CD4-positive, alpha-beta T cell treated with Interferon gamma for 1 hour (primary cell): ENCODE measurements around the gene ENPP3.
"Not testable (repeated sequence)": the region's sequence is repeated elsewhere in the genome, so short reads cannot be mapped to it uniquely, and the experiment has no call there.

Source experiments
- DNase-seq: peaks from one replicate; pipeline ENCODE4 v3.0.0-alpha.2; 2020

Gene ENPP3

GRCh38 chr6:131692031-131692430, 54.9 kb downstream of the ENPP3 start:
- DNase-seq = no peak

- no peak for DNase-seq
Measured at GRCh38 chr6:131692589-131692988, 55.5 kb downstream of the ENPP3 start.

DNA sequence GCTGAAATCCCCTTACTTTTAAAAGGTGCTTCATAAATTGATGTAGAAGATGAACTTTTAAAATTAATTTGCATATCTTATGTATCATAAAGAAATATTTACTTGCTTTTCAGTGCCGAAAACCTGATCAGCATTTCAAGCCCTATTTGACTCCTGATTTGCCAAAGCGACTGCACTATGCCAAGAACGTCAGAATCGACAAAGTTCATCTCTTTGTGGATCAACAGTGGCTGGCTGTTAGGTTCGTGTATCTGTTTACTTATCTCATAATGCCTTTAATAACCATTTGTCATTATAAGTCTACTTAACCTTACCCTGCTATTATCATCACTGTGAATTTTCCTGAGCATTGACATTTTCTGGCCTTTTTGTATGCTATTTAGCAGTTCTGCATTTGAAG, 56.3 kb downstream of the ENPP3 start:
- no peak for DNase-seq

DNA sequence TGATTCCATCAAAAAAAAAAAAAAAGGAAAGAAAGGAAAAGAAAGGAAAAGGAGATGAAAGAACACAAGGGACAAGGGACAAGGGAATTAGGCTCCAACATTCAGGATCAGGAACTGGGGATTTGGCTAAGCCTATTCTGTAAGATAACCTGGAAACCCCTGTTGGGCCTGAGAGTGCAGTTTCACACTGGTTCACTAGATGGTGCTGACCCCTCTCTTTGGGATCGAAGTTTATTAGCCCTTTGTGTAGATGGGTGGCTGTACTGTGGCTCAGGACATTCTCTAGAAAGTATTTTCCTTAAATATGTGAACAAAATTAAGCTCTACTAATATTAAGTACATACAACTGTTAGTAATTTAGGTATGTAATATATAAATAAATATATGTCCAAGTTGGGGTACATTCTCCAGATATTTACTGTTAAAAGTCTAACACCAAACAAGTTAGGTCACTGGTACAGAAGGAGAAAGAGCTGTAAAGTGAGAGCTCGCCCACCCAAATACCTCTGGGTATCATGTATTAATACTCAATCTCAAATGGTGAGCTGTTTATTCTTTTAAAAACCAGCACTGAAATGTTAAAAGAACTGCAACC, 57.8 kb downstream of the ENPP3 start:
- peak; percentile 6 for DNase-seq

GRCh38 chr6:131696956-131697355, 59.9 kb downstream of the ENPP3 start:
- no peak for DNase-seq

DNA sequence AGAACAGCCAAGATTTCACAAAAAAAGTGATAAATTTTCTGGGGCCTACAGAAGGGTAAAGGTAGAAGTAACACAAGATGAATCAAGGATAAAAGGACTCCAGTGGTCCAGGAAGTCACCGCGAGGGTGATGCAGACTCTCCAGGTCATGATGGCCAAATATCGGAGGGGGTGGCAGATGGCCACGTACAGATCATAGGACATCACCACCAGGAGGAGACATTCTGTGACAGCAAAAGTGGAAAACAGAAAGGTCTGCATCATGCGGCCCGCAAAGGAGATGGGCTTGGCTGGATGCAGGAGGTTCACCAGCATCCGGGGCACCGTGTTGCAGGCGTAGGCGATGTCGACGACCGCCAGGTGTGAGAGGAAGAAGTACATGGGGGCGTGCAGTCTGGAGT, 63.7 kb downstream of the ENPP3 start:
- DNase-seq = not testable (repeated sequence)

GRCh38 chr6:131703905-131704304, 66.8 kb downstream of the ENPP3 start:
- DNase-seq = not testable (repeated sequence)

DNA sequence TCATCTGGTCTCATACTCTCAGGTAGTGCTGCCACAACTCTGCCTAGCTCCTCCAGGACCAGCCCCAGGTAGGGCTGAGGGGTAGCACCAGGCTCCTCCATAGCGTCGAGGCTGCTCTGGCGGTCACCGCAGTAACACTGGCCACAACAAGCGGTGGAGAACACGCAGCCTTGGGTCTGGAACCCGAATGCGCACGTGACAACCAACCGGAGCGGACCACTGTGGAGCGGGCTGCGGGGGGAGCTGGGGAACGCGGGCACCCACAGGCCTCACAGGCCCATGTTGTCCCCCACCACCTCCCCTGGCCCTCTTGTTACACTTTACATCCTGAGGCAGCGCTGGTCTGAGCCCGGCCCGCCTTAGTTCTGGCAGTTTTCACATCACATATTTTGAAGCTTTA, 73.8 kb downstream of the ENPP3 start, which contains the start of gene CTAGE9:
CTAGE9 (minus strand) TSS at position 101 of the 400 bp plus-strand sequence; CDS start at position 101, 0 bp downstream.
- DNase-seq = not testable (repeated sequence)

- not testable (repeated sequence) for DNase-seq
Measured at GRCh38 chr6:131715567-131715966, 78.5 kb downstream of the ENPP3 start.

DNA sequence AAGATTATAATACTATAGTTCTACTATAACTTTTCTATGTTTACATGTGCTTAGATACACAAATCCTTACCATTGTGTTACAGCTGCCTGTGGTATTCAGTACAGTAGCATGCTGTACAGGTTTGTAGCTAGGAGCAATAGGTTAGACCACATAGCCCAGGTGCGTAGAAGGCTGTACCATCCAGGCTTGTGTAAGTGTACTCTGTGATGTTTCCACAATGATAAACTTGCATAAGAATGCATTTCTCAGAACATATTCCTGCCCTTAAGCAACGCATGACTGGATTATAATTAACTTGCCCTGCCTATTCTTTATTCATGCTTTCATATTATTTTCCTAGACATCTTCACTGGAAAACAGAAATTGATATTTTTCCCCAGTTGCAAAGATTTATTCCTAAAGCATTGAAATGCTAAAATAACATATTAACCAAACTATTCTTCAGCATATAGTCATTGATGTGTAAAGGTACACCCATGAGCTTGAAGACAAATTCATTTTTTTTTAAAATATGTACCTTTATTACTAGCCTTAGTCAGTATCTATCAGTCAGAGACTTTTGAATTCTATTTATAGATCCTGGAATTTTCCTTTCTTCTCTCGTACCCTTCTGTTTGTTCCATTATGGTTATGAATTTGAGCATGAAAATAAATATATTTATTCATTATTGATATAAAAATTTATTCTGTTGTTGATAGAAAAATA, 80.9 kb downstream of the ENPP3 start:
- no peak for DNase-seq

- DNase-seq = no peak
Measured at GRCh38 chr6:131721161-131721560, 84.1 kb downstream of the ENPP3 start.

DNA sequence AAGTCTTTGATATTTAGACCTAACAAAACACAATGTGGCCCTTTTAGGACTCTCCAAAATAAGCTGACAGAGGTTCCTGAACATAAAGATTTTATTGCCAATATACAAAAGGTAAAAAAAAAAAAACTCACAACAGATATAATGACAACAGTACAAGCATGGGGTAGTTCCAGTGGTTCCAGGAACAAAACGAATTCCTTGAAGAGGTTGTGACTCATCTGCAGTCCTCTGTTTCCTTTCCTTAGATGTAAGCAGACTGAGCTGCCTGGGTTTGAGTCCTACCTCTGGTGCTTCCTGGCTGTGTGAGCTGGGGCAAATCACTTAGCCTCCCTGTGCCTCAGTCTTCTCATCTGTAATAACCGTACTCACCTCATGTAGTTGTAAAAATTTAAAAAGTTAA, 87.0 kb downstream of the ENPP3 start:
- no peak for DNase-seq

- no peak for DNase-seq
Measured at GRCh38 chr6:131727467-131727866, 90.4 kb downstream of the ENPP3 start.

DNA sequence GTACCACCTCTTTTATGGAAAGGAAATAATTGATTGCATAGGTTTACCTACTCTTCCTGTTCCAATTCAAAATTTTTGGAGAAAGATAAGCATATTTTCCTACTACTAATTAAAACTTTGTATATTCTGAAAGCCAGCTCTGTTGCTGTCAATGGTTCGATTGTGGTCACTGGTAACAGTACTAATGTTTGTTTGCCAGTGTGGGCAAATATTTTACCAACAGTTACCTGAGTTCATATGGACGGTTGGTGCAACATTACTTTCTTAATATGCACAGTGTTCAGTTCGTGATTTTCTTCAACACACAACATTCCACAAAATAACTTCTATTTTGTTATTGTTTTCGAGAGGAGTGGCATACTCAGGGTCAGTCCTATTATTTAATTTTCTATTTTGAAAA, 90.8 kb downstream of the ENPP3 start:
- DNase-seq = no peak

DNA sequence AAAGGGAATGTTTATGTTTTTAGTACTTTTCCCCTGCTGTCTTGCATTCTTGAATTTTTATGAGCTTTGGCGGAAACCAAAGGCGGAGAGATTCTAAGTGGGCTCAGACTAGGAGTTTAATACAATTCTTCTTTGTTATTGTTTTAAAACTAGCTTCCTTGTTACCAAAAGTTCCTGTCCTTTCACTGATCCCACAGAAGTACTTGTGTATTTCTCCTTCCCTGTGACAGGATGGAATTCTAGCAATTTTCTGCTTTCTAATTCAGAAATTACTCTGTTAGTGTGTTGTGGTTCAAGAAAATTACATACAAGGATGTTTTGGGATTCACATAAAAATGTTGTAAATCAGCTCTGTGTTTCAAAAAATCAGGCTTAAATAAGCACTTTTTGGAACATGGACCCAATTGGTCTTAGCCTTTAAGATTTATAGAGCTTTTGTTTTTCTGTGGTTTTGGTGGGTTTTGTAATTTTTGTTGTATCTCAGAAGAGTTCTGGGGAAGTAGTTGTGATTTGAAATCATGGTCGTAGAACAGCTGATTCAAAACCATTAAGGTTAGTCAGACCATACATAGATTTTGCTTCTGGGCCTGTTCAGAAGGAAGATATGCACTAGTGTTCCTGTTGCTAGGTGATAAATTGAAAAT, 91.3 kb downstream of the ENPP3 start:
- DNase-seq = no peak

DNA sequence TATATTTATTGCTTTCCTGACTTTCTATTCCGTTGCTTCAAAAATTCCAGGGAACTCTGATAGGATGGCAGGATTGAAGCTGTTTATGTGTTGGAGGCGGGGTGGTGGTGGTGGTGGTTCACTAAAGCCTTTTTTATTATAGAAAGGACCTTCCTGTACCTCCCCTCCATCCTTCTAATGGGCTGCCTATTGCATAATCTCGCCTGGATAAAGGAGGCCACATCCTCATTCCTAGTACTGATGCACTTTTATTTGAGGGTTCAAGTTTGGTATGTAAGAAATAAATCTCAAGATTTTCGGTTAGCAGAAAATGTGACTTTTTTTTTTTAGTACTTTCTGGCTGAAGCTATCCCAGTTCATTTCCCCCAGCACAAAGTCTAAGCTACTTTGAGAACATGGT, 92.4 kb downstream of the ENPP3 start:
- DNase-seq = no peak

GRCh38 chr6:131730264-131730663, 93.2 kb downstream of the ENPP3 start:
- DNase-seq = no peak

DNA sequence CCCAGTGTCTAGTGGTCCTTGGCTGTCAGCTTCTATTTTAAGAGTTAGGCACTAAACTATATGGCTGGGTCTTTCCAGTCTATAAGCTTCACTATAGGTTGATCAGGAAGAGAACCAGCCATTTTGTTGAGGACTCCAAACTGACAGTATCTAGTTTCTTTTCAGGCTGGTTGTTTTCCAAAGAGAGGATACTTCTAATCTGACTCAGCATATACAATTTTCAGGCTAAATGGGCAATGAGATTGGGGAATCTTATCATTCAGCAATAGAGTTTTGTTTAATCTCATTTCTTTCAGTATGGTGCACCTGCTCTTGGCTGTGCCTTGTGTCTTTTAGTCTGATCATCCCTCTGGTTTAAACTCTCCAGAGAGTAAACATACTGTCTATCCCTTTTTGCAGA, 94.1 kb downstream of the ENPP3 start:
- no peak for DNase-seq

GRCh38 chr6:131733376-131734016, 96.4 kb downstream of the ENPP3 start:
- no peak for DNase-seq

- DNase-seq = no peak
Measured at GRCh38 chr6:131736003-131736596, 99.0 kb downstream of the ENPP3 start.

DNA sequence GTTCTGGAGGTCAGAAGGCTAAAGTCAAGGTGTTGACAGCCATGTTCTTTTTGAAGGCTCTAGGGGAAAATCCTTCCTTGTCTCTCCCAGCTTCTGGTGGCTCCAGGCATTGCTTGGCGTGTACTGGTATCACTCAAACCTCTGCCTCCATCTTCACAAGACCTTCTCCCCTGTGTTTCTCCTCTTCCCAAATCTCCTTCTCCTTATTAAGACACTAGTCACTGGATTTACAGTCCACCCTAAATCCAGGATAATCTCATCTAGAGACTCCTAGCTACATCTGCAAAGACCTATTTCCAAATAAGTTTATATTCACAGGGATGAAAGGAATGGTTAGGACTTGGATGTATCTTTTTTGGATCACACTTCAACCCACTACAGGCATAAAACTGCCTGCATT, 99.7 kb downstream of the ENPP3 start:
- no peak for DNase-seq

DNA sequence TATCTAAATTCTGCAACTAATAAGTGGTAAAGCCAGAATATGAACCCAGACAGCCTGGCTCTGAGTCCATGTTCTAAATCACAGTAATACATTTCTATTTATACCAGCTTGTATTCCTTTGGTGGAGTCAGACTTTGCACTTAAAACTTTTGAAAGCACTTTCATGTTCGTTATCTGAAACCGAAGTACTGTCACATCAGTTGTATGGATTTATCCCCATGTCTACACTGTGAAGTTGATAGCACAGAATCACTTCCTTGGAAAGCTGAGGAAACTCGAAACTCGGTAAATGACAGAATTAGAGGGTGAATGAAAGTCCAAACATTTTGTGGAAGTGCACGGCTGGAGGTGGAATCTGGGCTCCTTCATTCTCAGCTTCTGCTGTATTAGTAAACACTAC, 102.0 kb downstream of the ENPP3 start:
- no peak for DNase-seq

DNA sequence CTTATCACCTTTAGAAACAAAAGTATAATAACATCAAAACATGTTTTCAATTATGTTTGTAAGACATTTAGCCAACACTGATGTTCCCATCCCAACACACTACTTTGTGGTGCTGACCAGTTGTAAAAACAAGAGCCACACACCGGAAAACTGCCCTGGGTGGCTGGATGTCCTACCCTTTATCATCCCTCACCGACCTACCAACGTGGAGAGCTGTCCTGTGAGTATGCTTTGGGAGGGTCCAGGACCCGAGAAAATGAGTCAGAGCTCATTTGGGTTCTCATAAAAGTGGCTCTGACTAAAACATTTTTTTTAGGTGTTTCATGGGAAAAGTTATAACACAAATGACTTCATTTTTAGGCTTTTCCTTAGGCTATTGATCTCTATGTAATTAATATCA, 103.1 kb downstream of the ENPP3 start:
- no peak for DNase-seq
